Measurements from ENCODE around the gene NARF. TPM values are rescaled to one million over a fixed set of nuclear protein-coding genes. Genes with fewer than 3 reads are reported as not detected.

The NARF gene
- total RNA-seq, 2 experiments from 2014 or later: 63.9 to 65.4 TPM

GRCh38 chr17:82517230-82517865 lies 58.8 kb downstream of the NARF start:
- CTCF ChIA-PET: no interaction called here
- POLR2A ChIA-PET: no interaction called here
- intact Hi-C loops (cut with micrococcal nuclease): no loop called here
- Mint-ChIP-seq H3K4me3 (no peak overlapping the region), H3K36me3 (ENCODE audit: low read depth) (peaks cover 10% of the 10 kb centered on the region), H3K27ac (no peak overlapping the region), H3K27me3 (no peaks in the 10 kb centered on the region), H3K9me3 (no peaks in the 10 kb centered on the region), H3K4me1 (ENCODE audit: low read depth) (peaks cover 10% of the 10 kb centered on the region)
- TF ChIP-seq, protein P1, sequence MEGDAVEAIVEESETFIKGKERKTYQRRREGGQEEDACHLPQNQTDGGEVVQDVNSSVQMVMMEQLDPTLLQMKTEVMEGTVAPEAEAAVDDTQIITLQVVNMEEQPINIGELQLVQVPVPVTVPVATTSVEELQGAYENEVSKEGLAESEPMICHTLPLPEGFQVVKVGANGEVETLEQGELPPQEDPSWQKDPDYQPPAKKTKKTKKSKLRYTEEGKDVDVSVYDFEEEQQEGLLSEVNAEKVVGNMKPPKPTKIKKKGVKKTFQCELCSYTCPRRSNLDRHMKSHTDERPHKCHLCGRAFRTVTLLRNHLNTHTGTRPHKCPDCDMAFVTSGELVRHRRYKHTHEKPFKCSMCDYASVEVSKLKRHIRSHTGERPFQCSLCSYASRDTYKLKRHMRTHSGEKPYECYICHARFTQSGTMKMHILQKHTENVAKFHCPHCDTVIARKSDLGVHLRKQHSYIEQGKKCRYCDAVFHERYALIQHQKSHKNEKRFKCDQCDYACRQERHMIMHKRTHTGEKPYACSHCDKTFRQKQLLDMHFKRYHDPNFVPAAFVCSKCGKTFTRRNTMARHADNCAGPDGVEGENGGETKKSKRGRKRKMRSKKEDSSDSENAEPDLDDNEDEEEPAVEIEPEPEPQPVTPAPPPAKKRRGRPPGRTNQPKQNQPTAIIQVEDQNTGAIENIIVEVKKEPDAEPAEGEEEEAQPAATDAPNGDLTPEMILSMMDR (IDR thresholded peaks at IDR 0.05): no peak
- DNase-seq (no peak), ATAC-seq (no peak)

DNA sequence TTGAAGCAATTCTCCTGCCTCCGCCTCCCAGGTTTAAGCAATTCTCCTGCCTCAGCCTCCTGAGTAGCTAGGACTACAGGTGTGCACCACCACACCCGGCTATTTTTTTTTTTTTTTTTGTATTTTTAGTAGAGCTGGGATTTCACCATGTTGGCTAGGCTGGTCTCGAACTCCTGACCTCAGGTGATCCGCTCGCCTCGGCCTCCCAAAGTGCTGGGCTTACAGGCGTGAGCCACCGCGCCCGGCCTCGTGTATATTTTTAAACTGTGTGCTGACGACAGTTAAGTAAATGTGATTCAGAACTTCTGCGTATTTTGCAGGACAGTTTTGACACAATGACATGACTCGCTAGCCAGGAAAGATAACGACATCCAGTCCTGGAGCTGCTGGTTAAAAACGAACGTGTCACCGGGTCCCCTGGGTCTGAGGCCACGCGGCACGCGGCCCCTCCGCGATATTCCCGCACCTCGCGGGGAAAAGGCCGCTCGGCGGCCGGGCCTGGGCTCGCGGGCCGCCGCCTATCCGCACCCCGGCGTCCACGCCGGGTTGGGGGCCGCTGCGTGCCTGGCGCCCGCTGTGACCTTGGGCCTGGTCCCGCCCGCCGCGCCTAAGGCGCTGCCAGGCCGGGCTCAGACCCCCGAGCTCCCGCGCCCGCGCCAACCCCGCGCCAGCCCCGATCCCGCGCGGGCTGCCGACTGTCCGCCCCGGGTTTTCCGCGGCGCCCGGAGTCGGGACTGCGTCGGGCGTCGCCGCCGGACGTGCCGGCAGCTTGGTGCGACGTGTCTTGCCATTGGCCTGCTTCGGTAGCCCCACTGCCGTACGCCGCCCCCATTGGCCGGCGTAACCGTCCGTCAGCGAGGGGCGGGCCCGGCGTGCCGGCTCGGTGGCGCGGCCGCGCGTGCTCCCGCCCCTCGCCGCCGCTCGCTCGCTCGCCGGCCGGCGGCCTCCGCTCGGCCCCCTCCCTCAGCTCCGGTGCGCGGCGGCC lies 60.6 kb downstream of the NARF start, which contains the start of gene FOXK2:
Gene FOXK2, plus strand, starts transcription at position 907 of the 985 bp plus-strand sequence. CDS start 157 bp downstream, outside the sequence.
- Mint-ChIP-seq H3K27ac (peak within 1 kb of the TSS; percentile 83), H3K9me3 (no peaks in the 10 kb centered on the region), H3K4me1 (ENCODE audit: low read depth) (peaks cover 21% of the 10 kb centered on the region), H3K36me3 (ENCODE audit: low read depth) (peaks cover 18% of the 10 kb centered on the region), H3K27me3 (no peaks in the 10 kb centered on the region), H3K4me3 (peak within 1 kb of the TSS; percentile 89)
- peak; percentile 99 for ATAC-seq
- POLR2A ChIA-PET: interaction anchor here (0.7 to 3.3 kb wide), 12 partner anchors 8 to 364 kb away, joined by 3 to 32 read pairs (median 4); partner anchors contain the start of gene NARF
- TF ChIP-seq, protein P1 (IDR thresholded peaks at IDR 0.05): no peak
- intact Hi-C loops (cut with micrococcal nuclease): no loop called here
- DNase-seq: peak; percentile 91
- CTCF ChIA-PET: interaction anchor here (0.9 to 1.0 kb wide), 3 partner anchors 15 to 20 kb away, joined by 3 read pairs; no protein-coding TSS in a partner anchor

- no peaks in the 10 kb centered on the region for H3K9me3 Mint-ChIP-seq
- TF ChIP-seq, protein P1 (IDR thresholded peaks at IDR 0.05): no peak
- peaks cover 18% of the 10 kb centered on the region for H3K36me3 Mint-ChIP-seq (ENCODE audit: low read depth)
- H3K27me3 Mint-ChIP-seq: no peaks in the 10 kb centered on the region
- peak overlapping the region; percentile 89 for H3K4me3 Mint-ChIP-seq
- POLR2A ChIA-PET: interaction anchor here (0.7 to 3.3 kb wide), 10 partner anchors 10 to 71 kb away, joined by 3 to 32 read pairs (median 8); partner anchors contain the start of gene NARF
- intact Hi-C loops (cut with micrococcal nuclease): no loop called here
- CTCF ChIA-PET: interaction anchor here (0.7 to 1.3 kb wide), 7 partner anchors 16 to 324 kb away, joined by 3 to 4 read pairs (median 3); no protein-coding TSS in a partner anchor
- peaks cover 30% of the 10 kb centered on the region for H3K4me1 Mint-ChIP-seq (ENCODE audit: low read depth)
- peak overlapping the region; percentile 83 for H3K27ac Mint-ChIP-seq
- ATAC-seq (peak; percentile 8), DNase-seq (peak; percentile 51)
Measured at GRCh38 chr17:82519971-82520903, 61.7 kb downstream of the NARF start.

GRCh38 chr17:82524540-82524939 lies 66.0 kb downstream of the NARF start:
- no peak overlapping the region for H3K27ac Mint-ChIP-seq
- ChIA-PET CTCF (no interaction called here), POLR2A (interaction anchor here (0.9 kb wide), 1 partner anchor 75 kb away, joined by 3 read pairs; no protein-coding TSS in a partner anchor)
- peaks cover 57% of the 10 kb centered on the region for H3K4me1 Mint-ChIP-seq (ENCODE audit: low read depth)
- peaks cover 21% of the 10 kb centered on the region for H3K36me3 Mint-ChIP-seq (ENCODE audit: low read depth)
- intact Hi-C loops (cut with micrococcal nuclease): no loop called here
- TF ChIP-seq, protein P1 (IDR thresholded peaks at IDR 0.05): no peak
- no peak overlapping the region for H3K4me3 Mint-ChIP-seq
- ATAC-seq (no peak), DNase-seq (no peak)
- H3K9me3 Mint-ChIP-seq: no peaks in the 10 kb centered on the region
- H3K27me3 Mint-ChIP-seq: no peaks in the 10 kb centered on the region

All from activated CD8-positive, alpha-beta T cell treated with anti-CD3 and anti-CD28 coated beads for 36 hours (primary cell).